Loucy (cell line): ENCODE data around the gene APOBEC3G.
"Not testable (repeated sequence)": the region's sequence is repeated elsewhere in the genome, so short reads cannot be mapped to it uniquely, and the experiment has no call there.

Experiments
- H2AFZ ChIP-seq: fragments of 200-600 bp; sonication (generic); 2 replicates; pipeline ENCODE4 v1.6.0; 2016; ENCODE audit warnings: antibody characterized with exemption, mild to moderate bottlenecking, low read length, moderate library complexity
- H3F3A ChIP-seq: fragments of 200-600 bp; 2 replicates; pipeline ENCODE4 v1.6.0; 2016; ENCODE audit warnings: antibody characterized with exemption, low read depth, mild to moderate bottlenecking
- H3K27me3 ChIP-seq: fragments of 200-600 bp; sonication (generic); 2 replicates; pipeline ENCODE4 v1.6.1; 2014; ENCODE audit warnings: low read length, mild to moderate bottlenecking; ENCODE audit not compliant: insufficient read depth, poor library complexity, severe bottlenecking
- H3K36me3 ChIP-seq: fragments of 200-600 bp; sonication (generic); 2 replicates; pipeline ENCODE4 v1.6.1; 2016; ENCODE audit warnings: low read length; ENCODE audit not compliant: insufficient read depth
- H3K4me1 ChIP-seq: fragments of 200-600 bp; sonication (generic); 2 replicates; pipeline ENCODE4 v1.5.1; 2014; ENCODE audit warnings: low read length, mild to moderate bottlenecking; ENCODE audit not compliant: insufficient read depth, poor library complexity, severe bottlenecking
- H3K4me2 ChIP-seq: fragments of 200-600 bp; sonication (generic); 2 replicates; pipeline ENCODE4 v1.6.0; 2014; ENCODE audit warnings: antibody characterized with exemption, low read length, low read depth, mild to moderate bottlenecking; ENCODE audit not compliant: poor library complexity, severe bottlenecking
- H3K4me3 ChIP-seq: fragments of 200-600 bp; sonication (generic); 2 replicates; pipeline ENCODE4 v1.5.1; 2014; ENCODE audit warnings: low read length, mild to moderate bottlenecking, mixed read lengths; ENCODE audit not compliant: poor library complexity, severe bottlenecking
- H3K79me2 ChIP-seq: fragments of 200-600 bp; sonication (generic); 2 replicates; pipeline ENCODE4 v1.6.1; 2014; ENCODE audit warnings: low read length; ENCODE audit not compliant: insufficient read depth
- H3K9ac ChIP-seq: fragments of 200-600 bp; sonication (generic); 2 replicates; pipeline ENCODE4 v1.6.0; 2014; ENCODE audit warnings: mild to moderate bottlenecking, low read depth, low read length, moderate library complexity; ENCODE audit not compliant: poor library complexity, severe bottlenecking
- H3K9me2 ChIP-seq: fragments of 200-600 bp; sonication (generic); replicated peaks from 2 replicates; pipeline ENCODE4 v1.6.1; 2016; ENCODE audit warnings: low read depth, low read length, mixed read lengths
- H3K9me3 ChIP-seq: fragments of 200-600 bp; sonication (generic); 2 replicates; pipeline ENCODE4 v1.6.1; 2014; ENCODE audit warnings: mild to moderate bottlenecking, antibody characterized with exemption, low read length, low read depth; ENCODE audit not compliant: insufficient read depth
- H4K20me1 ChIP-seq: fragments of 200-600 bp; sonication (generic); 2 replicates; pipeline ENCODE4 v1.6.0; 2014; ENCODE audit warnings: antibody characterized with exemption, low read length, mild to moderate bottlenecking; ENCODE audit not compliant: insufficient read depth, poor library complexity, severe bottlenecking
- CTCF ChIP-seq: fragments of 200-600 bp; sonication (generic); conservative IDR thresholded peaks from 2 replicates; pipeline ENCODE4 v1.5.1; 2014; ENCODE audit warnings: mild to moderate bottlenecking, antibody characterized with exemption, low read length
- EZH2phosphoT487 ChIP-seq: fragments of 200-600 bp; IDR thresholded peaks from 2 replicates; pipeline ENCODE4 v1.6.1; 2018; ENCODE audit warnings: antibody characterized with exemption, mild to moderate bottlenecking, moderate library complexity, borderline replicate concordance

Gene APOBEC3G

GRCh38 chr22:39066442-39067276 lies 10.4 kb upstream of the APOBEC3G start:
- H3K4me3 ChIP-seq: peak overlapping the region; percentile 74
- not testable (repeated sequence) for H3K9me3 ChIP-seq, H3K36me3 ChIP-seq, H3K9me2 ChIP-seq, H4K20me1 ChIP-seq, H3K27me3 ChIP-seq, H2AFZ ChIP-seq
- H3K4me2 ChIP-seq: peak overlapping the region; percentile 92
- peaks cover 37% of the 10 kb centered on the region for H3K79me2 ChIP-seq
- peaks cover 70% of the 10 kb centered on the region for H3K4me1 ChIP-seq
- peak overlapping the region; percentile 96 for H3K9ac ChIP-seq
- H3F3A ChIP-seq: peaks cover 16% of the 10 kb centered on the region

DNA sequence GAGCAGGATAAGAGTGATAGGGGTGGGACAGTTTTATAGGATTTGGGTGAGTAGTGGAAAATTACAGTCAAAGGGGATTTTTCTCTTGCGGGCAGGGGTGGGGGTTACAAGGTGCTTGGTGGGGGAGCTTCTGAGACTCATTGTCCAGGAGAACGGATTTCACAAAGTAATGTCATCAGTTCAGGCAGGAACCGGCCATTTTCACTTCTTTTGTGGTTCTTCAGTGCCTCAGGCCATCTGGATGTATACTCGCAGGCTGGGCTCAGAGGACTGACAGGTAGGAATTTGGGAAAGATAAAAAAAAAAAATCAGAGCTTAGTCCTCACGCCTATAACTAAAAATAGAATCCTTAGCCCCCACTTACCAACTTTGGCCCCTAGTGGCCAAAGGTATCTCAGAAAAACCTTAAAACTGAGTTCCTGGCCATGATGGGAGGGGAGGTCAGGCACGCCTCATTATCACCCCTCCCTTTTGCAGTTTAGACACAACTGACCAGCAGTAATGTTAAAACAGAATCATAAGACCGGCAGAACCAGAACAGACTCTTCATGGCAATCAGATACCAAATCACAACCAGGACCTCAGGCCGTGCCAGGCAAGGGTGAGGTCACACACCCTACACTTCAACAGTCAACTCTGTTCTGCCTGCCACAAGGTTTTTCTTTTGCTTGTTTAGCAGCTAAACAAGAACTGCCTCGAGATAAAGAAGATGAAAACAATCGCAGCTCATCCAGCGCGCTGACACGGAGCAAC lies 8.9 kb upstream of the APOBEC3G start:
- H3K36me3 ChIP-seq: no peaks in the 10 kb centered on the region
- H3K4me3 ChIP-seq: peak overlapping the region; percentile 74
- peaks cover 16% of the 10 kb centered on the region for H3F3A ChIP-seq
- peaks cover 62% of the 10 kb centered on the region for H3K4me1 ChIP-seq
- H3K27me3 ChIP-seq: no peaks in the 10 kb centered on the region
- TF ChIP-seq CTCF (peak; percentile 45), EZH2phosphoT487 (no peak)
- H3K9ac ChIP-seq: peak overlapping the region; percentile 96
- no peaks in the 10 kb centered on the region for H4K20me1 ChIP-seq
- peaks cover 24% of the 10 kb centered on the region for H3K79me2 ChIP-seq
- H2AFZ ChIP-seq: no peak overlapping the region
- H3K4me2 ChIP-seq: peak overlapping the region; percentile 92
- no peaks in the 10 kb centered on the region for H3K9me2 ChIP-seq
- H3K9me3 ChIP-seq: no peaks in the 10 kb centered on the region

GRCh38 chr22:39070186-39070585 lies 6.9 kb upstream of the APOBEC3G start:
- H3K9me2 ChIP-seq: no peaks in the 10 kb centered on the region
- H3K4me1 ChIP-seq: peaks cover 55% of the 10 kb centered on the region
- H3K4me2 ChIP-seq: peak overlapping the region; percentile 21
- peaks cover 24% of the 10 kb centered on the region for H3K79me2 ChIP-seq
- H3K9ac ChIP-seq: peak overlapping the region; percentile 47
- no peak for TF ChIP-seq EZH2phosphoT487
- no peaks in the 10 kb centered on the region for H3K27me3 ChIP-seq
- H4K20me1 ChIP-seq: no peaks in the 10 kb centered on the region
- H2AFZ ChIP-seq: no peak overlapping the region
- H3K9me3 ChIP-seq: no peaks in the 10 kb centered on the region
- no peaks in the 10 kb centered on the region for H3K36me3 ChIP-seq
- H3K4me3 ChIP-seq: no peak overlapping the region
- peaks cover 14% of the 10 kb centered on the region for H3F3A ChIP-seq

DNA sequence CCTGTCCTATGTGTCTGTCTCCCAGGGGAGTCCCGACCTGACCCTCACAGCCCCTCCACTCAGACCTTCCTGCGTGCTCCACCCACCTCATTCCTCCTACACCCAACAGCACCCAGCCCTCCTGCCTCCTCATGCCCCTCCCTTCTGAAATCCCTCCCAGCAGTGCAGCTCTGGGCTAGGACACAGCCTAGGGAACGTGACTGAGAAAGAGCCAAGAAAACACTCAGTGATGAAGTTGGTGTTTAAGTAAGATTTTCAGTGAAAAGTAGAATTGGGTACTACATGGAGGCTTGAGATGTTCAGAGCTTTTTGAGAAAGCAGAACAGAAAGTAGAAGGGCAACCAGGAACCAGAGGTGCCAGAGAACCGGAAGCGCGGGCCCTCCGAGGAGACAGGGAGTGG lies 4.5 kb upstream of the APOBEC3G start:
- not testable (repeated sequence) for H3K4me3 ChIP-seq

More for the DNA sequence above, 4.5 kb upstream of the APOBEC3G start:
- not testable (repeated sequence) for H4K20me1 ChIP-seq, H3K36me3 ChIP-seq, H3K4me2 ChIP-seq, H3K9ac ChIP-seq, H2AFZ ChIP-seq, H3K9me2 ChIP-seq, H3K27me3 ChIP-seq, H3K9me3 ChIP-seq, H3F3A ChIP-seq
- H3K4me1 ChIP-seq: peaks cover 40% of the 10 kb centered on the region
- peaks cover 23% of the 10 kb centered on the region for H3K79me2 ChIP-seq
